ENCODE data around the gene AXIN1. TPM values are rescaled to one million over a fixed set of nuclear protein-coding genes. Genes with fewer than 3 reads are reported as not detected.
"Not testable (repeated sequence)": the region's sequence is repeated elsewhere in the genome, so short reads cannot be mapped to it uniquely, and the experiment has no call there.

The AXIN1 gene
- total and polyA plus RNA-seq, 2 of the 8 experiments (the other 6 are each of a cell fraction or from before 2014, with no cell fraction given): 12.5 to 41.9 TPM

- not testable (repeated sequence) for H3K14ac ChIP-seq (ENCODE audit: insufficient read length); H4K8ac ChIP-seq (ENCODE audit: extremely low read depth, insufficient read depth, low read length); H2BK20ac ChIP-seq (ENCODE audit: low read length); H2AFZ ChIP-seq (ENCODE audit: low read length); H3K4ac ChIP-seq (replicated peaks; ENCODE audit: insufficient read length, low read depth, low read length); FAIRE-seq; H3K4me1 ChIP-seq (replicated peaks in 1 of 4; ENCODE audit: control insufficient read depth in 3 of 4, insufficient read depth in 4 of 4, low read length in 3 of 4); H2BK120ac ChIP-seq (replicated peaks; ENCODE audit: low read depth, low read length); H3K9me3 ChIP-seq (ENCODE audit: insufficient read depth in 2 of 2, low read depth in 1 of 2, low read length in 1 of 2); H3K9ac ChIP-seq (replicated peaks in 1 of 4; ENCODE audit: extremely low read depth in 1 of 4, low read depth in 3 of 4, low read length in 3 of 4); DNase-seq (ENCODE audit: low read depth in 1 of 2, low spot score in 2 of 2); H3K18ac ChIP-seq (ENCODE audit: extremely low read depth, low read length); H3K4me3 ChIP-seq (ENCODE audit: extremely low read depth in 1 of 4, insufficient read depth in 2 of 4, low read depth in 3 of 4, low read length in 4 of 4); H3K27me3 ChIP-seq (replicated peaks in 1 of 4; ENCODE audit: control insufficient read depth in 3 of 4, extremely low read depth in 1 of 4, insufficient read depth in 3 of 4, low read length in 3 of 4); H3K23ac ChIP-seq (ENCODE audit: insufficient read length); H3K23me2 ChIP-seq (ENCODE audit: low read depth, low read length); H3K27ac ChIP-seq (ENCODE audit: low read depth, low read length); H3K56ac ChIP-seq (replicated peaks; ENCODE audit: insufficient read length, low read depth, low read length); H2BK5ac ChIP-seq (ENCODE audit: low read depth, low read length); H2AK5ac ChIP-seq (ENCODE audit: low read depth, low read length); H3K4me2 ChIP-seq (ENCODE audit: insufficient read depth in 1 of 2, low read depth in 2 of 2, low read length in 2 of 2); H4K91ac ChIP-seq (replicated peaks; ENCODE audit: insufficient read length, low read length); H2BK12ac ChIP-seq (ENCODE audit: low read depth, low read length); H4K5ac ChIP-seq (ENCODE audit: insufficient read length, low read depth, low read length); H2BK15ac ChIP-seq (ENCODE audit: low read length)
- Histone ChIP-seq H3K79me1 (ENCODE audit: low read depth, low read length) (peaks cover 25% of the 10 kb centered on the region), H3K36me3 (ENCODE audit: control insufficient read depth in 2 of 4, insufficient read depth in 4 of 4, low read length in 3 of 4) (peaks cover 5 to 15% (median 7%) of the 10 kb centered on the region in 4 experiments; a peak in 6 of 8 replicates), H3K79me2 (ENCODE audit: control insufficient read depth in 1 of 2, insufficient read depth in 2 of 2, low read length in 2 of 2) (peaks cover 25 to 81% of the 10 kb centered on the region in 2 experiments; a peak in 3 of 4 replicates), H4K20me1 (replicated peaks in 1 of 2; ENCODE audit: control insufficient read depth in 1 of 2, insufficient read depth in 2 of 2, low read length in 2 of 2) (peaks cover 13 to 32% of the 10 kb centered on the region in 2 experiments)
- POLR2A ChIA-PET (ENCODE audit: partially characterized antibody): interaction anchor here (1.0 to 1.1 kb wide), 2 partner anchors 10 to 106 kb away, joined by 3 read pairs; no protein-coding TSS in a partner anchor
- CTCF ChIA-PET (ENCODE audit: partially characterized antibody): interaction anchor here (0.9 to 4.6 kb wide), 3 partner anchors 21 to 23 kb away, joined by 4 to 15 read pairs (median 9); no protein-coding TSS in a partner anchor
- WGBS, 2 experiments (ENCODE audit: extremely low coverage in 1 of 2, insufficient coverage in 1 of 2, insufficient read length in 1 of 2, insufficient replicate concordance in 2 of 2, low coverage in 1 of 2, low lambda C conversion rate in 2 of 2, missing lambda C conversion rate in 1 of 2): 84% methylated on average over 12 of the region's 47 CpGs; no CpG with 5 or more reads in 1 of the 2 experiments
Observed at GRCh38 chr16:341095-341973, 11.2 kb downstream of the AXIN1 start.
